IMR-90 (cell line): Measurements from ENCODE around the gene NEDD4L. TPM values are rescaled to one million over a fixed set of nuclear protein-coding genes. Genes with fewer than 3 reads are reported as not detected.
A peak's percentile ranks its signal among the peaks of the same experiment; 100 is the strongest.

Experiments used
- ATAC-seq: fragments of 200-7000 bp; cut with Tn5 transposase; 2 replicates; pipeline ENCODE4 v1.9.1; 2020; ENCODE audit warnings: low read depth, mild to moderate bottlenecking, moderate library complexity
- BruUV-seq: library from RNA; stranded (reverse); fragments of 400-500 nt; replicated peaks from 2 replicates; lab custom pipeline; 2021; lab: Mats Ljungman, UMichigan
- CTCF ChIA-PET: fragments of 300-600 bp; formaldehyde crosslinking; extraction: SDS; loops from one replicate; lab custom pipeline; 2021; ENCODE audit warnings: antibody characterized with exemption; lab: Yijun Ruan, JAX
- POLR2A ChIA-PET: fragments of 300-600 bp; sonication (Branson Sonifier 250); formaldehyde crosslinking; loops from one replicate; lab custom pipeline; 2022; ENCODE audit warnings: antibody characterized with exemption; ENCODE audit not compliant: unreplicated experiment; lab: Charles Lee
- DNase-seq: peaks from one replicate; pipeline ENCODE4 v3.0.0; 2013
- H2AFZ ChIP-seq: replicated peaks from 2 replicates; pipeline ENCODE3; 2013; ENCODE audit warnings: low read length, mild to moderate bottlenecking; ENCODE audit not compliant: poor library complexity
- H2AK5ac ChIP-seq: 2 replicates; pipeline ENCODE4 v1.6.1; 2013; ENCODE audit warnings: low read depth, low read length, inconsistent platforms
- H2AK9ac ChIP-seq: replicated peaks from 2 replicates; pipeline ENCODE3; 2013; ENCODE audit warnings: mild to moderate bottlenecking, low read depth, low read length, moderate library complexity; ENCODE audit not compliant: poor library complexity
- H2BK120ac ChIP-seq: 2 replicates; pipeline ENCODE4 v1.6.1; 2013; ENCODE audit warnings: low read depth, low read length, inconsistent platforms
- H2BK15ac ChIP-seq: 3 replicates; pipeline ENCODE4 v1.6.1; 2013; ENCODE audit warnings: low read depth, low read length, inconsistent platforms
- H2BK20ac ChIP-seq: 2 replicates; pipeline ENCODE4 v1.6.1; 2013; ENCODE audit warnings: low read depth, mild to moderate bottlenecking, inconsistent platforms, low read length, moderate library complexity
- H2BK5ac ChIP-seq: 2 replicates; pipeline ENCODE4 v1.6.1; 2013; ENCODE audit warnings: mild to moderate bottlenecking, low read depth, low read length, inconsistent platforms; ENCODE audit not compliant: poor library complexity, severe bottlenecking
- H3K14ac ChIP-seq: replicated peaks from 2 replicates; pipeline ENCODE4 v1.6.1; 2013; ENCODE audit warnings: low read depth, low read length, inconsistent platforms
- H3K18ac ChIP-seq: 2 replicates; pipeline ENCODE4 v1.6.1; 2013; ENCODE audit warnings: low read depth, low read length, control low read depth
- H3K23ac ChIP-seq: 2 replicates; pipeline ENCODE4 v1.6.1; 2013; ENCODE audit warnings: low read depth, low read length, inconsistent platforms
- H3K27ac ChIP-seq: 2 replicates; pipeline ENCODE4 v1.5.1; 2013; ENCODE audit warnings: mild to moderate bottlenecking, control low read depth, low read length; ENCODE audit not compliant: insufficient read depth
- H3K27me3 ChIP-seq: 2 replicates; pipeline ENCODE4 v1.6.1; 2013; ENCODE audit warnings: low read length; ENCODE audit not compliant: control insufficient read depth, insufficient read depth
- H3K36me3 ChIP-seq: 2 replicates; pipeline ENCODE4 v1.6.1; 2013; ENCODE audit warnings: low read length, mixed read lengths; ENCODE audit not compliant: control insufficient read depth, insufficient read depth
- H3K4ac ChIP-seq: 2 replicates; pipeline ENCODE4 v1.6.1; 2013; ENCODE audit warnings: low read depth, low read length, inconsistent platforms
- H3K4me1 ChIP-seq: 2 replicates; pipeline ENCODE4 v1.6.1; 2013; ENCODE audit warnings: low read length, mixed read lengths; ENCODE audit not compliant: control insufficient read depth, insufficient read depth
- H3K4me2 ChIP-seq: 2 replicates; pipeline ENCODE4 v1.6.1; 2013; ENCODE audit warnings: low read depth, mild to moderate bottlenecking, control low read depth, low read length, moderate library complexity
- H3K4me3 ChIP-seq: 2 replicates; pipeline ENCODE4 v1.5.1; 2013; ENCODE audit warnings: low read depth, mild to moderate bottlenecking, control low read depth, low read length, moderate library complexity; ENCODE audit not compliant: insufficient read depth
- H3K56ac ChIP-seq: 2 replicates; pipeline ENCODE4 v1.6.1; 2013; ENCODE audit warnings: low read length, inconsistent platforms; ENCODE audit not compliant: insufficient read depth; ENCODE audit errors: extremely low read depth
- H3K79me1 ChIP-seq, 2 experiments: 2 replicates each; pipeline ENCODE4 v1.6.1; 2013; ENCODE audit warnings: low read length in 2 of 2, inconsistent platforms in 1 of 2, low read depth in 1 of 2
- H3K9ac ChIP-seq: 2 replicates; pipeline ENCODE4 v1.6.1; 2013; ENCODE audit warnings: low read depth, low read length, control low read depth
- H3K9me1 ChIP-seq: 2 replicates; pipeline ENCODE4 v1.6.1; 2013; ENCODE audit warnings: low read length, inconsistent platforms; ENCODE audit not compliant: insufficient read depth
- H3K9me3 ChIP-seq: 2 replicates; pipeline ENCODE4 v1.6.1; 2013; ENCODE audit warnings: low read length; ENCODE audit not compliant: control insufficient read depth, insufficient read depth
- H4K20me1 ChIP-seq: 2 replicates; pipeline ENCODE4 v1.6.1; 2013; ENCODE audit warnings: low read length, inconsistent platforms; ENCODE audit not compliant: insufficient read depth
- H4K5ac ChIP-seq: 2 replicates; pipeline ENCODE4 v1.6.1; 2013; ENCODE audit warnings: mild to moderate bottlenecking, low read depth, low read length, control low read depth
- H4K8ac ChIP-seq, 2 experiments: 2 replicates each; pipeline ENCODE4 v1.6.1; 2013; ENCODE audit warnings: low read depth in 2 of 2, low read length in 2 of 2, control low read depth in 1 of 2, inconsistent platforms in 1 of 2
- H4K91ac ChIP-seq: 2 replicates; pipeline ENCODE4 v1.6.1; 2013; ENCODE audit warnings: low read depth, low read length, inconsistent platforms; ENCODE audit not compliant: insufficient read depth
- CTCF ChIP-seq: conservative IDR thresholded peaks from 2 replicates; pipeline ENCODE4 v1.5.1; 2012; ENCODE audit warnings: mild to moderate bottlenecking, low read depth, low read length, improper control_type of control experiment
- NFE2L2 ChIP-seq: fragments of 150-350 bp; IDR thresholded peaks from 2 replicates; pipeline ENCODE4 v1.6.1; 2016; ENCODE audit warnings: low read depth, mild to moderate bottlenecking, low read length
- POLR2A ChIP-seq: IDR thresholded peaks from 2 replicates; pipeline ENCODE4 v1.6.1; 2012; ENCODE audit warnings: mild to moderate bottlenecking, low read depth, low read length
- RAD21 ChIP-seq: IDR thresholded peaks from 2 replicates; pipeline ENCODE4 v1.6.1; 2012; ENCODE audit warnings: low read length, improper control_type of control experiment
- RCOR1 ChIP-seq: IDR thresholded peaks from 2 replicates; pipeline ENCODE4 v1.6.1; 2012; ENCODE audit warnings: mild to moderate bottlenecking, low read length, improper control_type of control experiment; ENCODE audit not compliant: insufficient replicate concordance
- SMC3 ChIP-seq: fragments of 150-350 bp; IDR thresholded peaks from 2 replicates; pipeline ENCODE4 v1.6.1; 2016; ENCODE audit warnings: low read depth, mild to moderate bottlenecking, antibody characterized with exemption, low read length, moderate library complexity
- WGBS, 2 experiments: methylation state at CpG; one replicate each; pipeline versions ENCODE4 v1.1.5 to v1.1.7; 2013; ENCODE audit warnings: missing lambda C conversion rate in 2 of 2; ENCODE audit not compliant: insufficient read length in 1 of 2; ENCODE audit errors: extremely low coverage in 2 of 2; 5-methylcytosine and 5-hydroxymethylcytosine counted together
- dilution Hi-C: fragments of 300-500 bp; cut with HindIII; formaldehyde crosslinking; loops from one replicate; pipeline ENCODE4 v1.14.3; 2018; ENCODE audit warnings: low sequenced_read_pairs; ENCODE audit not compliant: unreplicated experiment
- in situ Hi-C: fragments of 300-500 bp; cut with MboI; formaldehyde crosslinking; loops from 3 replicates; pipeline ENCODE4 v1.14.3; 2019; ENCODE audit warnings: low sequenced_read_pairs, inconsistent platforms, mixed read lengths
- intact Hi-C: fragments of 100-400 bp; cut with micrococcal nuclease; formaldehyde crosslinking; loops from 2 replicates; pipeline ENCODE4 v1.10.0; 2022
- polyA plus RNA-seq, 3 experiments: library from polyadenylated mRNA; depleted of rRNA; stranded (reverse); fragments of >200 nt; gene quantifications; 2 replicates each; pipeline ENCODE4 v1.2.3, GENCODE V29; 2012; ENCODE audit warnings: low replicate concordance in 1 of 3
- total RNA-seq: library from RNA; depleted of rRNA; stranded (reverse); fragments of >200 nt; gene quantifications from 2 replicates; pipeline ENCODE4 v1.2.3, GENCODE V29; 2012

NEDD4L gene
- total and polyA plus RNA-seq, 2 of the 4 experiments (the other 2 are of a cell fraction) = 10.0 to 10.9 TPM

GRCh38 chr18:58239879-58240278 lies 195.9 kb downstream of the NEDD4L start:
- Histone ChIP-seq H3K18ac (no peak overlapping the region), H2AFZ (no peak overlapping the region), H2AK9ac (no peak overlapping the region), H3K4me3 (no peak overlapping the region), H3K4ac (no peak overlapping the region), H4K91ac (no peak overlapping the region), H3K36me3 (no peaks in the 10 kb centered on the region), H4K20me1 (no peaks in the 10 kb centered on the region; the same call in 1 of the 2 replicates), H2BK5ac (no peak overlapping the region), H2BK20ac (no peak overlapping the region), H3K4me1 (peaks cover 4% of the 10 kb centered on the region), H2BK120ac (no peak overlapping the region), H3K4me2 (no peak overlapping the region), H2BK15ac (no peak overlapping the region), H3K9me3 (no peaks in the 10 kb centered on the region), H3K79me1 (peaks cover 0 to 9% of the 10 kb centered on the region in 2 experiments; a peak in 1 of 4 replicates), H4K5ac (no peak overlapping the region), H2AK5ac (no peak overlapping the region), H3K14ac (no peak overlapping the region), H3K9ac (no peak overlapping the region), H4K8ac (no peak overlapping the region), H3K27me3 (no peaks in the 10 kb centered on the region), H3K9me1 (peaks cover 3% of the 10 kb centered on the region), H3K56ac (no peak overlapping the region), H3K27ac (no peak overlapping the region), H3K23ac (no peak overlapping the region)
- WGBS, 2 experiments = 71% methylated on average over 1 of the region's 1 CpG; no CpG with 5 or more reads in 1 of the 2 experiments
- TF ChIP-seq SMC3 (no peak), CTCF (no peak), RAD21 (no peak), NFE2L2 (no peak), RCOR1 (no peak), POLR2A (no peak)
- intact Hi-C loops = no loop called here
- ChIA-PET CTCF (interaction anchor here (0.5 to 0.7 kb wide), 2 partner anchors 9 to 94 kb away, joined by 3 to 5 read pairs; no protein-coding TSS in a partner anchor), POLR2A (no interaction called here)
- dilution Hi-C loops = no loop called here
- ATAC-seq = no peak
- peak; percentile 44 for DNase-seq
- BruUV-seq = no TSS peak
- in situ Hi-C loops = no loop called here
